H1 (cell line): ENCODE results near the gene INPP4A. TPM values are rescaled to one million over a fixed set of nuclear protein-coding genes. Genes with fewer than 3 reads are reported as not detected.

Source experiments
- CTCF ChIA-PET: fragments of 300-600 bp; sonication (Branson Sonifier 250); formaldehyde crosslinking; loops from one replicate; lab custom pipeline; 2021; ENCODE audit not compliant: partially characterized antibody; lab: Charles Lee
- POLR2A ChIA-PET: fragments of 300-600 bp; sonication (Branson Sonifier 250); formaldehyde crosslinking; loops from one replicate; lab custom pipeline; 2021; ENCODE audit warnings: inconsistent platforms; ENCODE audit not compliant: partially characterized antibody; lab: Charles Lee
- DNase-seq, 2 experiments: peaks; one replicate each; pipeline versions ENCODE4 v3.0.0 to v3.0.0-alpha.2; 2010 to 2022; ENCODE audit warnings: low spot score in 2 of 2, low read depth in 1 of 2, mixed read lengths in 1 of 2
- FAIRE-seq: peaks from 2 replicates; lab custom pipeline; 2011; peaks lifted over from hg19 to GRCh38; lab: Jason Lieb, UNC
- H2AFZ ChIP-seq: 2 replicates; pipeline ENCODE4 v1.8.1; 2012; ENCODE audit warnings: low read length, inconsistent platforms
- H2AK5ac ChIP-seq: 2 replicates; pipeline ENCODE4 v1.6.1; 2013; ENCODE audit warnings: low read depth, low read length
- H2BK120ac ChIP-seq: replicated peaks from 2 replicates; pipeline ENCODE3; 2013; ENCODE audit warnings: low read depth, low read length, inconsistent platforms
- H2BK12ac ChIP-seq: 2 replicates; pipeline ENCODE4 v1.6.1; 2013; ENCODE audit warnings: low read depth, low read length
- H2BK15ac ChIP-seq: 2 replicates; pipeline ENCODE4 v1.6.1; 2013; ENCODE audit warnings: low read length
- H2BK20ac ChIP-seq: 2 replicates; pipeline ENCODE4 v1.6.1; 2013; ENCODE audit warnings: low read length
- H2BK5ac ChIP-seq: 2 replicates; pipeline ENCODE4 v1.6.1; 2013; ENCODE audit warnings: low read depth, low read length
- H3K14ac ChIP-seq: 2 replicates; pipeline ENCODE4 v1.6.1; 2013; ENCODE audit warnings: inconsistent platforms; ENCODE audit not compliant: insufficient read length
- H3K18ac ChIP-seq: 2 replicates; pipeline ENCODE4 v1.6.1; 2013; ENCODE audit warnings: low read length; ENCODE audit errors: extremely low read depth
- H3K23ac ChIP-seq: 2 replicates; pipeline ENCODE4 v1.6.1; 2013; ENCODE audit warnings: inconsistent platforms; ENCODE audit not compliant: insufficient read length
- H3K23me2 ChIP-seq: 2 replicates; pipeline ENCODE4 v1.6.1; 2013; ENCODE audit warnings: low read depth, low read length
- H3K27ac ChIP-seq: 2 replicates; pipeline ENCODE4 v1.6.1; 2011; ENCODE audit warnings: low read depth, low read length, inconsistent platforms
- H3K27me3 ChIP-seq, 4 experiments: replicated peaks in 1 of 4; 1 replicate in 1 of 4; 2 replicates in 3 of 4; pipeline versions ENCODE4 v1.6.1 to v1.8.1; 2011 to 2013; ENCODE audit warnings: low read length in 3 of 4, mild to moderate bottlenecking in 3 of 4, inconsistent platforms in 2 of 4, mixed read lengths in 2 of 4, moderate library complexity in 1 of 4; ENCODE audit not compliant: control insufficient read depth in 3 of 4, insufficient read depth in 3 of 4; ENCODE audit errors: extremely low read depth in 1 of 4
- H3K36me3 ChIP-seq, 4 experiments: 2 replicates each; pipeline versions ENCODE4 v1.6.1 to v1.8.1; 2011 to 2013; ENCODE audit warnings: mild to moderate bottlenecking in 4 of 4, low read length in 3 of 4, moderate library complexity in 2 of 4, control low read depth in 1 of 4, inconsistent platforms in 1 of 4; ENCODE audit not compliant: insufficient read depth in 4 of 4, control insufficient read depth in 2 of 4
- H3K4ac ChIP-seq: replicated peaks from 2 replicates; pipeline ENCODE3; 2013; ENCODE audit warnings: low read length, low read depth, mixed read lengths, inconsistent platforms; ENCODE audit not compliant: insufficient read length
- H3K4me1 ChIP-seq, 4 experiments: replicated peaks in 1 of 4; 1 replicate in 1 of 4; 2 replicates in 3 of 4; pipeline versions ENCODE4 v1.6.1 to v1.8.1; 2011 to 2013; ENCODE audit warnings: low read length in 3 of 4, inconsistent platforms in 2 of 4, mixed read lengths in 1 of 4; ENCODE audit not compliant: insufficient read depth in 4 of 4, control insufficient read depth in 3 of 4
- H3K4me2 ChIP-seq, 2 experiments: 2 replicates each; pipeline versions ENCODE4 v1.6.1 to v1.8.1; 2011 to 2013; ENCODE audit warnings: low read depth in 2 of 2, low read length in 2 of 2, control low read depth in 1 of 2, inconsistent platforms in 1 of 2, mild to moderate bottlenecking in 1 of 2; ENCODE audit not compliant: insufficient read depth in 1 of 2
- H3K4me3 ChIP-seq, 4 experiments: fragments of 200-600, 300-600 bp in 1 of 4; sonication (generic), shearing (Covaris generic), sonication (Bioruptor Twin) in 1 of 4; 2 replicates each; pipeline versions ENCODE4 v1.5.1 to v1.8.1; 2011 to 2016; ENCODE audit warnings: low read length in 4 of 4, low read depth in 3 of 4, control low read depth in 2 of 4, inconsistent platforms in 2 of 4, mild to moderate bottlenecking in 2 of 4, mixed read lengths in 1 of 4, moderate library complexity in 1 of 4; ENCODE audit not compliant: insufficient read depth in 2 of 4; ENCODE audit errors: extremely low read depth in 1 of 4
- H3K56ac ChIP-seq: replicated peaks from 2 replicates; pipeline ENCODE3; 2013; ENCODE audit warnings: low read depth, mild to moderate bottlenecking, mixed read lengths, low read length, inconsistent platforms; ENCODE audit not compliant: insufficient read length
- H3K79me1 ChIP-seq: 2 replicates; pipeline ENCODE4 v1.6.1; 2013; ENCODE audit warnings: low read depth, low read length, control low read depth
- H3K79me2 ChIP-seq, 2 experiments: 2 replicates each; pipeline versions ENCODE4 v1.6.1 to v1.8.1; 2012 to 2013; ENCODE audit warnings: low read length in 2 of 2, mild to moderate bottlenecking in 2 of 2, inconsistent platforms in 1 of 2; ENCODE audit not compliant: insufficient read depth in 2 of 2, control insufficient read depth in 1 of 2
- H3K9ac ChIP-seq, 4 experiments: replicated peaks in 1 of 4; 1 replicate in 1 of 4; 2 replicates in 3 of 4; pipeline versions ENCODE4 v1.6.1 to v1.8.1; 2011 to 2013; ENCODE audit warnings: low read depth in 3 of 4, low read length in 3 of 4, control low read depth in 2 of 4, mild to moderate bottlenecking in 2 of 4, moderate library complexity in 2 of 4, inconsistent platforms in 1 of 4; ENCODE audit errors: extremely low read depth in 1 of 4
- H3K9me3 ChIP-seq, 2 experiments: 2 replicates each; pipeline versions ENCODE4 v1.6.1 to v1.8.1; 2012 to 2013; ENCODE audit warnings: mild to moderate bottlenecking in 2 of 2, moderate library complexity in 2 of 2, control low read depth in 1 of 2, inconsistent platforms in 1 of 2, low read depth in 1 of 2, low read length in 1 of 2, mixed read lengths in 1 of 2; ENCODE audit not compliant: insufficient read depth in 2 of 2
- H4K20me1 ChIP-seq, 2 experiments: replicated peaks in 1 of 2; 2 replicates each; pipeline versions ENCODE3 to v1.8.1; 2011 to 2013; ENCODE audit warnings: inconsistent platforms in 2 of 2, low read length in 2 of 2, mild to moderate bottlenecking in 1 of 2; ENCODE audit not compliant: insufficient read depth in 2 of 2, control insufficient read depth in 1 of 2
- H4K5ac ChIP-seq: 2 replicates; pipeline ENCODE4 v1.6.1; 2013; ENCODE audit warnings: low read length, low read depth, mixed read lengths, inconsistent platforms; ENCODE audit not compliant: insufficient read length
- H4K8ac ChIP-seq: 2 replicates; pipeline ENCODE4 v1.8.0; 2013; ENCODE audit warnings: mild to moderate bottlenecking, moderate library complexity, low read length, inconsistent platforms; ENCODE audit not compliant: insufficient read depth; ENCODE audit errors: extremely low read depth
- H4K91ac ChIP-seq: replicated peaks from 2 replicates; pipeline ENCODE3; 2013; ENCODE audit warnings: low read length, mixed read lengths, inconsistent platforms; ENCODE audit not compliant: insufficient read length
- CTBP2 ChIP-seq: IDR thresholded peaks from 2 replicates; pipeline ENCODE4 v1.7.0; 2011; ENCODE audit warnings: borderline replicate concordance, mild to moderate bottlenecking, moderate library complexity, mixed read lengths, low read length; ENCODE audit not compliant: insufficient read depth, insufficient read length
- GABPA ChIP-seq: IDR thresholded peaks from 2 replicates; pipeline ENCODE4 v1.6.1; 2011; ENCODE audit warnings: mild to moderate bottlenecking, low read length, moderate library complexity, borderline replicate concordance; ENCODE audit not compliant: insufficient read depth
- PHF8 ChIP-seq: fragments of 200-600 bp; sonication (generic); conservative IDR thresholded peaks from 2 replicates; pipeline ENCODE4 v1.7.1; 2012; ENCODE audit warnings: low read depth, mild to moderate bottlenecking, inconsistent platforms, low read length, moderate library complexity
- RNF2 ChIP-seq: fragments of 200-900, 300-1000 bp; sonication (generic); IDR thresholded peaks from 2 replicates; pipeline ENCODE4 v1.7.1; 2016; ENCODE audit warnings: borderline replicate concordance, low read depth, mild to moderate bottlenecking, antibody characterized with exemption, low read length; ENCODE audit not compliant: poor library complexity, severe bottlenecking; ENCODE audit errors: missing control alignments
- SP4 ChIP-seq: IDR thresholded peaks from 2 replicates; pipeline ENCODE4 v1.6.1; 2012; ENCODE audit warnings: low read length, inconsistent platforms
- SRF ChIP-seq: IDR thresholded peaks from 2 replicates; pipeline ENCODE4 v1.6.1; 2011; ENCODE audit warnings: mild to moderate bottlenecking, low read depth, low read length, moderate library complexity
- SUZ12 ChIP-seq: fragments of 200-600 bp; sonication (generic); IDR thresholded peaks from 2 replicates; pipeline ENCODE4 v1.6.1; 2012; ENCODE audit warnings: mild to moderate bottlenecking, inconsistent platforms, low read length, moderate library complexity, mixed read lengths
- TAF1 ChIP-seq: IDR thresholded peaks from 2 replicates; pipeline ENCODE4 v1.6.1; 2011; ENCODE audit warnings: mild to moderate bottlenecking, low read depth, low read length
- WGBS, 2 experiments: shearing (Covaris generic) in 1 of 2; methylation state at CpG; one replicate each; pipeline versions ENCODE4 v1.1.6 to v1.1.7; 2013 to 2015; ENCODE audit warnings: low lambda C conversion rate in 2 of 2, mixed read lengths in 2 of 2, inconsistent platforms in 1 of 2, low coverage in 1 of 2, missing lambda C conversion rate in 1 of 2; ENCODE audit not compliant: insufficient replicate concordance in 2 of 2, insufficient coverage in 1 of 2, insufficient read length in 1 of 2; ENCODE audit errors: extremely low coverage in 1 of 2, missing lambda C conversion rate in 1 of 2; 5-methylcytosine and 5-hydroxymethylcytosine counted together
- polyA plus RNA-seq, 7 experiments: library from polyadenylated mRNA; depleted of rRNA in 3 of 7; stranded (reverse) in 5 of 7; unstranded in 2 of 7; fragments of >200 nt in 5 of 7; fragments of 200-250 nt in 2 of 7; gene quantifications; 1 replicate in 5 of 7; 2 replicates in 1 of 7; 4 replicates in 1 of 7; pipeline versions ENCODE4 v1.2.1 to v1.2.3, GENCODE V29; 2011 to 2013; ENCODE audit warnings: missing spikeins in 2 of 7, mixed read lengths in 2 of 7
- total RNA-seq: library from RNA; stranded (reverse); fragmentation: NEBNext Ultra II Directional; extraction: Animal tissue kit (Norgen Biotek cat#: 25700); gene quantifications from 2 replicates; pipeline ENCODE4 v1.2.1, GENCODE V29; 2021
- TF ChIP-seq, protein P1 (sequence below): IDR thresholded peaks from 2 replicates; pipeline ENCODE4 v1.6.1; 2012; ENCODE audit warnings: inconsistent platforms
- TF ChIP-seq, protein P2 (sequence below): IDR thresholded peaks from 2 replicates; pipeline ENCODE4 v1.6.1; 2012; ENCODE audit warnings: inconsistent platforms

The INPP4A gene
- total and polyA plus RNA-seq, 2 of the 8 experiments (the other 6 are each of a cell fraction or from before 2014, with no cell fraction given) = 25.6 to 34.3 TPM

DNA sequence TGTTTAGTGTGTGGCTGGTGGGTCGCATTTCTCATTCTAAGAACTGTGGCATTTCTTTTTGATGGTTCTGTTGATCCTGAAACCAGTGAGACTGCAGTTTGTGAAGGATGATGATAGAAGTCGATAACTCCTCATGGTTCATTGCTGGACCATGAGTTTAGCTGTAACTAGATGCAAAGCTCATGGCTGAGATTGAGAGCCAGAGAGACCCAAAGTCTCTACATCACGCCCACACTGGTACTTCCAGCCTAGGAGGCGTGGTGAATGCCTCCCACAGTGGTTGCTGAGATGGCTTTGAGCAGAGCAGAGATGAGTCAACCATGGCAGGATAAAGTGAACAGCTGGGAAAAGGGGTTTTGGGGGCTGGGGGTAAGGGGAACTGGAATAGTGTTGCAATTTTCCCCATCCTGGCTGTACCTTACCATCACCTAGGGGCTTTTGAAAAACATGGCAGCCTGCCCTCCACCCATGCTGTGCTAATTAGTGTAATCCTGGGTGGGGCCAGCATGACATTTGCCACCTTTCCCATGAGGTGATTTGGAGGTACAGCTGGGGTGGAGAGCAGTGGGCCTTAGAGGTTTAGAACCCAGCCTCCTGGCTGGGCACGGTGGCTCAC lies 24.1 kb downstream of the INPP4A start:
- Histone ChIP-seq H3K27me3 (no peaks in the 10 kb centered on the region), H3K4ac (no peak overlapping the region), H3K23ac (no peak overlapping the region), H4K5ac (no peak overlapping the region), H2BK15ac (no peak overlapping the region), H3K9me3 (no peaks in the 10 kb centered on the region), H4K8ac (no peak overlapping the region; the same call in 1 of the 2 replicates), H3K4me2 (no peak overlapping the region), H2BK5ac (no peak overlapping the region), H3K18ac (no peak overlapping the region), H3K23me2 (peaks cover 4% of the 10 kb centered on the region; the same call in 1 of the 2 replicates), H3K56ac (no peak overlapping the region), H2AFZ (no peak overlapping the region), H2AK5ac (no peak overlapping the region), H3K4me1 (peaks cover 9 to 15% (median 11%) of the 10 kb centered on the region in 4 experiments), H4K91ac (no peak overlapping the region), H3K79me1 (peaks cover 25% of the 10 kb centered on the region), H3K14ac (no peak overlapping the region), H4K20me1 (peaks cover 6 to 13% of the 10 kb centered on the region in 2 experiments), H2BK12ac (no peak overlapping the region), H3K9ac (no peak overlapping the region), H2BK20ac (no peak overlapping the region), H3K4me3 (no peak overlapping the region), H3K36me3 (no peaks in the 10 kb centered on the region), H3K27ac (no peak overlapping the region), H2BK120ac (no peak overlapping the region), H3K79me2 (peaks cover 0 to 93% of the 10 kb centered on the region in 2 experiments; a peak in 3 of 4 replicates)
- no peak for FAIRE-seq
- 89% methylated on average over 5 of the region's 5 CpGs; no CpG with 5 or more reads in 1 of the 2 experiments for whole genome bisulfite sequencing, 2 experiments
- no peak for DNase-seq
- TF ChIP-seq, protein P1, sequence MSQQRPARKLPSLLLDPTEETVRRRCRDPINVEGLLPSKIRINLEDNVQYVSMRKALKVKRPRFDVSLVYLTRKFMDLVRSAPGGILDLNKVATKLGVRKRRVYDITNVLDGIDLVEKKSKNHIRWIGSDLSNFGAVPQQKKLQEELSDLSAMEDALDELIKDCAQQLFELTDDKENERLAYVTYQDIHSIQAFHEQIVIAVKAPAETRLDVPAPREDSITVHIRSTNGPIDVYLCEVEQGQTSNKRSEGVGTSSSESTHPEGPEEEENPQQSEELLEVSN = no peak
- TF ChIP-seq RNF2 = no peak
- TF ChIP-seq TAF1 = no peak
- TF ChIP-seq, protein P2, sequence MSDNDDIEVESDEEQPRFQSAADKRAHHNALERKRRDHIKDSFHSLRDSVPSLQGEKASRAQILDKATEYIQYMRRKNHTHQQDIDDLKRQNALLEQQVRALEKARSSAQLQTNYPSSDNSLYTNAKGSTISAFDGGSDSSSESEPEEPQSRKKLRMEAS = no peak
- TF ChIP-seq SP4 = no peak
- TF ChIP-seq SUZ12 = no peak
- TF ChIP-seq GABPA = no peak
- no peak for TF ChIP-seq CTBP2
- TF ChIP-seq PHF8 = no peak
- TF ChIP-seq SRF = no peak
- POLR2A ChIA-PET = interaction anchor here (1.9 to 2.0 kb wide), 2 partner anchors 11 kb away, joined by 5 to 7 read pairs; no protein-coding TSS in a partner anchor
- CTCF ChIA-PET = interaction anchor here (1.9 kb wide), 1 partner anchor 19 kb away, joined by 5 read pairs; no protein-coding TSS in a partner anchor
